ENCODE results near the gene RNF135. TPM values are rescaled to one million over a fixed set of nuclear protein-coding genes. Genes with fewer than 3 reads are reported as not detected.

Gene RNF135
- total and polyA plus RNA-seq, 2 of the 4 experiments (the other 2 are of a cell fraction): 5.9 to 9.0 TPM

- Histone ChIP-seq H4K8ac (ENCODE audit: low read depth in 2 of 2, low read length in 2 of 2) (no peak overlapping the region), H3K79me1 (ENCODE audit: low read depth in 1 of 2, low read length in 2 of 2) (no peaks in the 10 kb centered on the region), H2AK9ac (replicated peaks; ENCODE audit: low read depth, low read length, poor library complexity) (no peak overlapping the region), H3K14ac (replicated peaks; ENCODE audit: low read depth, low read length) (no peak overlapping the region), H2BK120ac (ENCODE audit: low read depth, low read length) (no peak overlapping the region), H2BK5ac (ENCODE audit: low read depth, low read length, poor library complexity, severe bottlenecking) (no peak overlapping the region), H3K9me3 (ENCODE audit: control insufficient read depth, insufficient read depth, low read length) (no peaks in the 10 kb centered on the region), H3K56ac (ENCODE audit: extremely low read depth, insufficient read depth, low read length) (no peak overlapping the region), H3K23ac (ENCODE audit: low read depth, low read length) (no peak overlapping the region), H2AFZ (replicated peaks; ENCODE audit: low read length, poor library complexity) (no peak overlapping the region), H3K27ac (ENCODE audit: insufficient read depth, low read length) (no peak overlapping the region), H3K4ac (ENCODE audit: low read depth, low read length) (no peak overlapping the region), H4K5ac (ENCODE audit: low read depth, low read length) (no peak overlapping the region), H3K9me1 (ENCODE audit: insufficient read depth, low read length) (no peaks in the 10 kb centered on the region; the same call in 1 of the 2 replicates), H3K4me2 (ENCODE audit: low read depth, low read length) (no peak overlapping the region), H3K27me3 (ENCODE audit: control insufficient read depth, insufficient read depth, low read length) (peaks cover 3% of the 10 kb centered on the region; the same call in 1 of the 2 replicates), H3K9ac (ENCODE audit: low read depth, low read length) (no peak overlapping the region), H4K91ac (ENCODE audit: insufficient read depth, low read depth, low read length) (no peak overlapping the region), H3K18ac (ENCODE audit: low read depth, low read length) (no peak overlapping the region), H2BK15ac (ENCODE audit: low read depth, low read length) (no peak overlapping the region), H2BK20ac (ENCODE audit: low read depth, low read length) (no peak overlapping the region), H3K4me3 (ENCODE audit: insufficient read depth, low read depth, low read length) (no peak overlapping the region), H4K20me1 (ENCODE audit: insufficient read depth, low read length) (no peaks in the 10 kb centered on the region), H3K36me3 (ENCODE audit: control insufficient read depth, insufficient read depth, low read length) (no peaks in the 10 kb centered on the region), H3K4me1 (ENCODE audit: control insufficient read depth, insufficient read depth, low read length) (no peaks in the 10 kb centered on the region), H2AK5ac (ENCODE audit: low read depth, low read length) (no peak overlapping the region)
- ChIA-PET POLR2A (ENCODE audit: unreplicated experiment) (no interaction called here), CTCF (no interaction called here)
- intact Hi-C loops (cut with micrococcal nuclease) (no loop called here), in situ Hi-C loops (cut with MboI; ENCODE audit: low sequenced_read_pairs) (no loop called here), dilution Hi-C loops (cut with HindIII; ENCODE audit: low sequenced_read_pairs, unreplicated experiment) (no loop called here)
- BruUV-seq (replicated peaks): no TSS peak
- no peak for TF ChIP-seq MAFK (IDR thresholded peaks at IDR 0.05; ENCODE audit: low read depth, low read length)
- TF ChIP-seq BHLHE40 (IDR thresholded peaks at IDR 0.05; ENCODE audit: low read depth, low read length): no peak
- no peak for TF ChIP-seq RCOR1 (IDR thresholded peaks at IDR 0.05; ENCODE audit: insufficient replicate concordance, low read length)
- TF ChIP-seq NFE2L2 (IDR thresholded peaks at IDR 0.05; ENCODE audit: low read depth, low read length): no peak
- TF ChIP-seq CEBPB (IDR thresholded peaks at IDR 0.05; ENCODE audit: low read depth, low read length): no peak
- no peak for TF ChIP-seq MAZ (IDR thresholded peaks at IDR 0.05; ENCODE audit: borderline replicate concordance, low read depth, low read length)
- no peak for TF ChIP-seq CHD1 (IDR thresholded peaks at IDR 0.05; ENCODE audit: low read depth, low read length)
- no peak for TF ChIP-seq RAD21 (IDR thresholded peaks at IDR 0.05; ENCODE audit: low read length)
- no peak for TF ChIP-seq MXI1 (IDR thresholded peaks at IDR 0.05; ENCODE audit: borderline replicate concordance, low read depth, low read length)
- no peak for TF ChIP-seq CTCF (conservative IDR thresholded peaks at IDR 0.05; ENCODE audit: low read depth, low read length)
- TF ChIP-seq SMC3 (IDR thresholded peaks at IDR 0.05; ENCODE audit: low read depth, low read length): no peak
- no peak for TF ChIP-seq FOS (IDR thresholded peaks at IDR 0.05; ENCODE audit: low read depth, low read length)
- no peak for TF ChIP-seq POLR2A (IDR thresholded peaks at IDR 0.05; ENCODE audit: low read depth, low read length)
- TF ChIP-seq USF2 (IDR thresholded peaks at IDR 0.05; ENCODE audit: low read depth, low read length): no peak
- no peak for TF ChIP-seq ELK1 (IDR thresholded peaks at IDR 0.05; ENCODE audit: borderline replicate concordance, low read depth, low read length)
- no peak for TF ChIP-seq RFX5 (IDR thresholded peaks at IDR 0.05; ENCODE audit: low read depth, low read length)
- WGBS, 2 experiments (ENCODE audit: extremely low coverage in 2 of 2, insufficient read length in 1 of 2): no CpG with 5 or more reads among the region's 3 CpGs
- ATAC-seq (ENCODE audit: low read depth) (no peak), DNase-seq (no peak)
Observed at GRCh38 chr17:30928584-30928983, 42.3 kb upstream of the RNF135 start.

Data from IMR-90 (cell line).